ENCODE results near the gene SLC38A7.

The SLC38A7 gene

GRCh38 chr16:58684354-58685083, at the start of gene SLC38A7:
SLC38A7 (minus strand) TSS chr16:58684770; CDS start chr16:58680126, 4,644 bp downstream.
- Histone ChIP-seq H4K20me1 (ENCODE audit: low read depth, low read length) (no peaks in the 10 kb centered on the region), H3K9ac (ENCODE audit: low read length) (peak within 1 kb of the TSS; percentile 71), H3F3A (ENCODE audit: insufficient read depth) (no peaks in the 10 kb centered on the region), H3K27me3 (ENCODE audit: low read length) (no peaks in the 10 kb centered on the region), H3K9me2 (replicated peaks; ENCODE audit: insufficient read depth, low read length) (no peaks in the 10 kb centered on the region), H3K36me3 (ENCODE audit: low read length) (no peaks in the 10 kb centered on the region), H3K4me3 (ENCODE audit: insufficient read depth, low read length, poor library complexity, severe bottlenecking) (peak within 1 kb of the TSS; percentile 91), H3K27ac (ENCODE audit: low read depth, low read length) (no peak within 1 kb of the TSS), H3K79me2 (ENCODE audit: insufficient read depth, low read length) (no peaks in the 10 kb centered on the region), H3K9me3 (ENCODE audit: insufficient read depth, low read length) (no peaks in the 10 kb centered on the region), H3K4me2 (ENCODE audit: low read depth, low read length, poor library complexity, severe bottlenecking) (peak within 1 kb of the TSS; percentile 90), H2AFZ (ENCODE audit: low read depth, low read length, severe bottlenecking) (peak within 1 kb of the TSS; percentile 94)
- no peak for TF ChIP-seq EZH2phosphoT487 (conservative IDR thresholded peaks at IDR 0.05; ENCODE audit: low read length)

- no peaks in the 10 kb centered on the region for H3K9me2 ChIP-seq (replicated peaks; ENCODE audit: insufficient read depth, low read length)
- H3K36me3 ChIP-seq (ENCODE audit: low read length): 0 out of 2 replicates have a peak, but pooled peaks cover 5% of the 10 kb centered on the region
- H3K9ac ChIP-seq (ENCODE audit: low read length): peak within 1 kb of the TSS; percentile 91
- peaks cover 33% of the 10 kb centered on the region for H3F3A ChIP-seq (ENCODE audit: insufficient read depth)
- H3K27me3 ChIP-seq (ENCODE audit: low read length): no peaks in the 10 kb centered on the region
- H3K27ac ChIP-seq (ENCODE audit: low read depth, low read length): peak within 1 kb of the TSS; percentile 87
- H4K20me1 ChIP-seq (ENCODE audit: low read depth, low read length): no peaks in the 10 kb centered on the region
- peak within 1 kb of the TSS; percentile 90 for H3K4me2 ChIP-seq (ENCODE audit: low read depth, low read length, poor library complexity, severe bottlenecking)
- H3K9me3 ChIP-seq (ENCODE audit: insufficient read depth, low read length): no peaks in the 10 kb centered on the region
- peak within 1 kb of the TSS; percentile 88 for H3K4me3 ChIP-seq (ENCODE audit: insufficient read depth, low read length, poor library complexity, severe bottlenecking)
- H3K79me2 ChIP-seq (ENCODE audit: insufficient read depth, low read length): peaks cover 52% of the 10 kb centered on the region
- H2AFZ ChIP-seq (ENCODE audit: low read depth, low read length, severe bottlenecking): peak within 1 kb of the TSS; percentile 49
- no peak for TF ChIP-seq EZH2phosphoT487 (conservative IDR thresholded peaks at IDR 0.05; ENCODE audit: low read length)
- peak; percentile 76 for TF ChIP-seq CTCF (IDR thresholded peaks at IDR 0.05; ENCODE audit: insufficient read depth, low read length, poor library complexity, severe bottlenecking)
Observed at GRCh38 chr16:58733671-58734458, 49.3 kb upstream of the SLC38A7 start, which contains the start of gene GOT2. GOT2 (minus strand) TSS chr16:58734316; CDS start chr16:58734228, 88 bp downstream.

GRCh38 chr16:58733248-58733670, 48.7 kb upstream of the SLC38A7 start:
- Histone ChIP-seq H3K27ac (ENCODE audit: low read depth, low read length) (peak overlapping the region; percentile 87), H3K4me3 (ENCODE audit: insufficient read depth, low read length, poor library complexity, severe bottlenecking) (peak overlapping the region; percentile 88), H3K27me3 (ENCODE audit: low read length) (no peaks in the 10 kb centered on the region), H3K36me3 (ENCODE audit: low read length) (0 out of 2 replicates have a peak, but pooled peaks cover 5% of the 10 kb centered on the region), H2AFZ (ENCODE audit: low read depth, low read length, severe bottlenecking) (peak overlapping the region; percentile 49), H3K9ac (ENCODE audit: low read length) (peak overlapping the region; percentile 91), H3K4me2 (ENCODE audit: low read depth, low read length, poor library complexity, severe bottlenecking) (peak overlapping the region; percentile 90), H3K79me2 (ENCODE audit: insufficient read depth, low read length) (peaks cover 58% of the 10 kb centered on the region), H4K20me1 (ENCODE audit: low read depth, low read length) (no peaks in the 10 kb centered on the region), H3K9me3 (ENCODE audit: insufficient read depth, low read length) (no peaks in the 10 kb centered on the region), H3F3A (ENCODE audit: insufficient read depth) (peaks cover 35% of the 10 kb centered on the region), H3K9me2 (replicated peaks; ENCODE audit: insufficient read depth, low read length) (no peaks in the 10 kb centered on the region)
- TF ChIP-seq CTCF (IDR thresholded peaks at IDR 0.05; ENCODE audit: insufficient read depth, low read length, poor library complexity, severe bottlenecking) (no peak), EZH2phosphoT487 (conservative IDR thresholded peaks at IDR 0.05; ENCODE audit: low read length) (no peak)
